NCI-H2081 (cell line): Measurements from ENCODE around the gene NCOA1.
"Not testable (repeated sequence)": the region's sequence is repeated elsewhere in the genome, so short reads cannot be mapped to it uniquely, and the experiment has no call there.

ENCODE experiments used
- DNase-seq, 2 experiments: peaks; one replicate each; lab custom pipeline; 2025; lab: John Stamatoyannopoulos, UW

The NCOA1 gene

DNA sequence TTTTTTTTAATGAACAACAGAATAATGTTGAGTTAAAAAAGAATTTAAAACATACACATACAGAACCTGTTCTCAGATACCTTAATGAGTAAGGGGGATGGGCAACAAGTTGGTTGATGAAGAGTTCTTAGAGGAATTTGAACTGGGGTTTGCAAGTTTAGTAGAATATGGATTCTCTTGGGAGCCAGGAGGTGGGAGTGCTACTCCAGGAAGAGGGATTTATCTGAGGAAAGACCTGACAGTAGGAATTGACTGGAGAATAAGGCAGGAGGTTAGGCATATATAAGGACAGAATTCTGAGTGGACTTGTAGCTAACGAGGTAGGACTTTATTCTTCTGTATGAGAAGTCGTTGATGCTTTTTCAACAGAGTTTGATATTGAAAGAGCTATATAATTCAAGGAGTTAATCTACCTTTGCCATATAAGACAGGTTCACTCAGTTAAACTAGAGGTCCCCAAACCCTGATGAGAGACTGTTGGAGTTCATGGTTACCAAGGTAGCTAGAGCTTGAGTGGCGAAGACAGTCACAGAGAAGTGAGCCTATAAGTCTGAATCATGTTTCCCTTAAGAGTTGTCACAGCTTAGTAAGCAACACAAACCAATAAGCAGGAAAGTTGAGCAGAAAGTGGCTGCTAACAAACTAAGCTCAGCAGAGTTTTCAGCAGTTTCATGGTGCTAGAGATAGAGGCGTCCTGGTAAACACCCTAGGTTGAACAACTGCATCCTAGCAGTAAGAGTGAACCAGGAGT, 88.2 kb downstream of the NCOA1 start:
- DNase-seq = no peak

DNA sequence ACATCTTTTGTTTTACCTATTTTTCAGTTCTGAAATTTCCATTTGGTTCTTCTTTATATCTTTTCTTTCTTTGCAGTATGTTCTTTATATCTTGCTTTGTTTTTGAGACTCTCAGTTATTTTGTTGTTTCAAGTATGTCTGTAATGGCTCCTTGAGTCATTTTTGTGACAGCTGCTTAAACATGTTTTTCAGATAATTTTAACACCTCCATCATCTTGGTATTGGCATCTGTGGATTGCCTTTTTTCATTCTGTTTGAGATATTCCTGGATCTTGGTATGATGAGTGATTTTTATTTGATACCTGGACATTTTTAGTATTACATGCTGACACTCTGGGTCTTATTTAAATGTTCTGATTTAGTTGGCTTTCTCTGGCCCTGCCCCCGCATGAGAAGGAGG, 89.5 kb downstream of the NCOA1 start:
- no peak for DNase-seq

DNA sequence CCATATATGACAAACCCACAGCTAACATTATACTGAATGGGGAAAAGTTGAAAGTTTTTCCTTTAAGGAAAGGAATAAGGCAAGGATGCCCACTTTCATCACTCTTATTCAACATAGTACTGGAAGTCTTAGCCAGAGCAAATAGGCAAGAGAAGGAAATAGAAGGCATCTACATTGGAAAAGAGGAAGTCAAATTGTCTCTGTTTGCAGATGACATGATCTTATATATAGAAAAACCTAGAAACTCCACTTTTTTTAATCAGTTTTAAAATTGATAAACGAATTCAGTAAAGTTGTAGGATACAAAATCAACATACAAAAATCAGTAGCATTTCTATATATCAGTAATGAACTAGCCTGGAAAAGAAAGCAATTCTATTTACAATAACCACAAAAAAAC, 90.9 kb downstream of the NCOA1 start:
- not testable (repeated sequence) for DNase-seq

DNA sequence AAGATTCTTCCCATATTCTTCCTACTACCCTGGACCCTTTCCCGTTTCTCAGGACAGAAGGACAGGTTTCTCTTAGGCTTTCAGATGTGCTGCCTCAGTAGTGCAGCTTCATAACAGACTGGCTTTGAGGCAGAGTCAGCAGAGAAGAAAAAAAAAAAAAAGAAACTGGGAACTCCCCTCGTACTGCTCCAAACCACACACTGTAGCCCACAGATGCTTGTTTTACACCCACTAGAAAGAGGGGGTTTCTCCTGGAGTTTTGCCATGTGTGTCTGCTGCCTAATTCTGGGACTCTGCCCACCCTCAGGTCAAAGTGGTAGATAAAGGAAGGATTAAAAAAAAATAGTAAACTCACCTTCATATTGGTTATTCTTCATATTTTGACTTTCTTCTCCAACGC, 95.9 kb downstream of the NCOA1 start:
- no peak for DNase-seq

- DNase-seq = no peak
Observed at GRCh38 chr2:24588294-24588693, 97.2 kb downstream of the NCOA1 start.

DNA sequence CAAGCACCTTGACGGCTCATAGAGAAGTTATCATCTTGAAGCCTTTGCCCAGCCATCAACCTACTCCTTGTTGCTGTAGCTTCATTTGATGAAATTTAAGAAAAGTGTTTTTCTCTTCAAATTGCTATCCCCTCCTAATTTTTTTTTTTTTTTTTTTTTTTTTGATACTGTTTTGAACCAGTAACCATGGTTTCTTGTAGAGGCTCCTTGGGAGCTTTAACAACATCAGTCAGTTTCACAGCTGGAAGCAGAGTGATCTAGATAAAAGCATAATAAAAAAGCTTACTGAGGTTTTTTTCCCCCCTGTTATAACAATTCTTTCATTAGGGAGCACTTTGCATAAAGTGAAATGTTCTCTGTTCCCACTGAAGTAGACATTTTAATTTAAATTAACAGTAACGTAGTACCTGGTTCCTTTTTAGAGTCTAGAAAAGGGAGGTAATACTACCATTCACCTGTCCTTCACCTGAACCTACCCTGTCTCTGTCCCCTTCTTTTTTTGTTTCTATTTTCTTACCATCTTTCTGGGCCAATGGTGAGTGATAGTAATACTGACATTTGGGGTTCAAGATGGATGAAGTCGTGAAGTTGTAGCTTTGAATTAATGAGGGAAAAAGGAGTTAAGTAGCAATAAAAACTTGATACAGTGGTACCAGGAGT, 101.5 kb downstream of the NCOA1 start:
- no peak for DNase-seq

- no peak for DNase-seq
Observed at GRCh38 chr2:24594283-24594682, 103.2 kb downstream of the NCOA1 start.

GRCh38 chr2:24597181-24597870, 106.3 kb downstream of the NCOA1 start:
- no peak for DNase-seq

DNA sequence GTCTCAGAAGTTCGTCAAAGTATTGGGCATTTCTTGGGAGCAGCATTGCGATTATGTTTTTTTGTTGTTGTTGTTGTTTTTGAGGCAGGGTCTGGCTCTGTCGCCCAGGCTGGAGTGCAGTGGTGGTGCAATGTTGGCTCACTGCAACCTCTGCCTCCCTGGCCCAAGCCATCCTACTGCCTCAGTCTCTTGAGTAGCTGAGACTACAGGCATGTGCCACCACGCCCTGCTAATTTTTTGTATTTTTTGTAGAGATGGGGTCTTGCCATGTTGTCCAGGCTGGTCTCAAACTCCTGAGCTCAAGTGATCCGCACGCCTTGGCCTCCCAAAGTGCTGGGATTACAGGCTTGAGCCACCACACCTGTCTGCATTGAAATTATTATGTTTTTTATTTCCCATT, 109.1 kb downstream of the NCOA1 start:
- not testable (repeated sequence) for DNase-seq

DNA sequence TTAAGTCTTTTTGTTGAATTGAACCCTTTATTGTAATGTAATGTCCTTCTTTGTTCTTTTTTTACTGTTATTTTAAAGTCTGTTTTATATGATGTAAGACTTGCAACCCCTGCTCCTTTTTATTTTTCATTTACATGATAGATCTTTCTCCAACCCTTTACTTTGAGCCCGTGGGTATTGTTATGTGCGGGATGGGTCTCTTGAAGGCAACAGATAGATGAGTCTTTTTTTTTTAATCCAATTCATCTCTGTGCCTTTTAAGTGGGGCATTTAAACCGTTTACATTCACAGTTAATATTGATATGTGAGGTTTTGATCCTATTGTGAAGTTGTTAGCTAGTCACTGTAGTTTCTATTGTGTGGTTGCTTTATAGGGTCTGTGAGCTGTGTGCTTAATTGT, 120.6 kb downstream of the NCOA1 start:
- DNase-seq = no peak

DNA sequence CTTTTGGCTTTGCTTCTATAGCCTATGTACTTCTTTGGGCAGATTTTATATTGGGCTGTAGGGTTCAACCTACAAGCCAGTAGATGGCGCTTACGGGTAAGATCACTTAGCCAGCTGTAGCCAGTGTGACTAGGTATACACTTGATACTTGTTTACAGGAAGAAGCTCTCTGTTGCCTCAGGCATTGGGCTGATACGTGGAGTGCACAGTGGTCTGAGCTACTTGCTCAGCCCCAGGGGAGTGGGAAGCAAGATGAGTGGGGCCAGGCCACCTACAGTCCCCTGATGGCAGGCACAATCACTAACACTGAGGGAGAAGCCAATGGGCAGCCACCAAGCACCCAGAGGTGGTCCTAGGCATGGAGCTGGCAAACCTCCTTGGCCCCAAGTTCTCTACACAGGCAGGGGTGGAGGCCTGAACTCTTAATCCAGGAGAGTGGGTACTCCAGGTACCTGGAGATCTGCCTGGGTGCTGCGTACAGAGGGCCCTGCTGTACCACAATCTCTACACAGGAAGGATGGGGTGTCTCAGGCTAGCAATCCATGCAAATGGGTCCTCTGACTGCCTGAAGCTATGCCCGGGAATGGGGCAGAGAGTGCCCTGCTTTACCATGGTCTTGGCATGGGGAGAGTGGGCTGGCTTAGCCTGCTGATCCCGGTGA, 122.2 kb downstream of the NCOA1 start:
- DNase-seq = peak; percentile 63 to 85

DNA sequence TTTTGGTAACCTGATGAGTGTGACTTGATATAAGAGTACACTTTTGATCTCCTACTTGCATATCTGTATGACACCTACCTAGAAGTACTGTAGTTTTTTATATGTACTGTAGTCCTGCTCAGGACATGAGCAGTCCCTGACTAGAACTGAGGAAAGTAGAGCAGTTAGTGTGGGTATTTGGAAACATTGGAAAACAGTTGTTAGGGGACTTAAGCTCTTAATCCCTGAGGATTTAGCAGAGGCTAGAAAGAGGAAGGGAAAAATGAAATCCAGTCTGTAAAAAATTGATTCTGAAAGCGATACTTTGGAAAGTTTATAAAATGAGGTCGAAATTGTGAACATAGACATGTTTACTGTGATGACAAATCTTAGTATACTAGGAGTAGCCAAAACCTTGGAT, 125.6 kb downstream of the NCOA1 start:
- DNase-seq = no peak

DNA sequence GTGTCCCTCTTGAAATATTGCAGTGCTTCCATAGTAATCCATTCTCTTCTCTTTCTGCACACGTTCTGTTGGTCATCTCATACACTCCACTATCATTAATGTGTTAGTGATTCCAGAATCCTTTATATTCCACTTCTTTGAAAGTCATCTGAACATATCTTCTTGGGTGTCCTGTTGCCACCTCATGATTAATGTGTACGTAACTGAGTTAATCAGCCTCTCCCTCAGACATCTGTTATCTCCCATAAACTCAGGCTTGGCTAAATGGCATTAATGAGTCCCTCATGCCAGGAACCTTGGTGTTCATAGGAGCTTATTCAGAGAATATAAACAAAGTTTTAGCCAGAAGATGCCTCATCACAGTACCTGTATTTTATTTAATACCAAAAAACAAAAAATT, 126.4 kb downstream of the NCOA1 start:
- DNase-seq = no peak

- DNase-seq = no peak
Observed at GRCh38 chr2:24618144-24618543, 127.1 kb downstream of the NCOA1 start.

DNA sequence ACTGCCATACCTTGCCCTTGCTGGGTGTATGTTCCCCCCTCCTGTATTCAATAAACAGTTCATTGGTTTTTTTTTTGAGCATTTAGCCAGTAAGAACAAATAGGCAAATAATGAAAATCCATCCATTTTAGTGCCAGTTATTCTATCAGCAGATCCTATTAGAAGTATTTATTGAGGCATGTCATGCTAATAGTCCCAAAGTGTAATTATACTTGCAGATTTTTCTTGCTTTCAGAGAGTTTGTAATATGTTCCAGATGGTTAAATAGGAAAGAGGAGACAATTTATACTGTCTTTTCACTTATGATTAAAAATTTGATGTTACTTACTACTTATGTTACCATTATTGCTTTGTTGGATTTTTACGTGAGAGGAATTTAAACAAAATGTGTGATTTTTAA, 127.6 kb downstream of the NCOA1 start:
- no peak for DNase-seq

DNA sequence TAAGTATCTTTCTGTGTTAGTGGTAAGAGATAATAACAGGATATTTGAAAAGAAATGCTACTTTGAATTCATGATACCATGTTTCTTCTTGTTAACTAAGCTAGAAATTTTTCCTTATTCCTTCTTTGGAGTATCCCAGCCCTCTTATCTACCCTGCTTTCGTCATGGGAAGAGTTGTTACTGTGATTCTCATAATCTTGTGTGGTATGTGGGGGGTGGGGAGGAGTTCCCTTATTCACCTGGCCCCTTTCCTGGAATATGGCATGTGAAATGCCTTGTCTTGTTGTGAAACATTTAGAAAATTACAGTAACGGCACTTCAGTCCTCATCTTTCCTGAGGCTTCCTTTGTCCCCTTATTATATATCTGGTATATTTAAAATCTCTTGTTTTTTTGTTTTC, 129.9 kb downstream of the NCOA1 start:
- DNase-seq = no peak

GRCh38 chr2:24621779-24622538, 130.9 kb downstream of the NCOA1 start:
- DNase-seq = no peak

DNA sequence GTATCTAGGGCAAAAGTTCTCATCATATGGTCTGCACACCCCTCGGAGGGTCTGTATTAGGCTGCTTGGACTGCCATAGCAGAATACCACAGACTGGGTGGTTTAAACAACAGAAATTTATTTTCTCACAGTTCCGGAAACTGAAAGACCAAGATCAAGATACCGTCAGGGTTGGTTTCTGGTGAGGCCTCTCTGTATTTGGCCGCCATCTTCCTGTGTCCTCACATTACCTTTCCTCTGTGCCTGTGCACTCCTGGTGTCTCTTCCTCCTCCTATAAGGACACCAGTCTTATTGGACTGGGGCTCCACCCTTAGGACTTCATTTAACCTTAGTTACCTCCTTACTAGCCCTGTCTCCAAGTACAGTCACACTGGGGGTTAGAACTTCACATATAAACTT, 132.5 kb downstream of the NCOA1 start:
- DNase-seq = no peak

DNA sequence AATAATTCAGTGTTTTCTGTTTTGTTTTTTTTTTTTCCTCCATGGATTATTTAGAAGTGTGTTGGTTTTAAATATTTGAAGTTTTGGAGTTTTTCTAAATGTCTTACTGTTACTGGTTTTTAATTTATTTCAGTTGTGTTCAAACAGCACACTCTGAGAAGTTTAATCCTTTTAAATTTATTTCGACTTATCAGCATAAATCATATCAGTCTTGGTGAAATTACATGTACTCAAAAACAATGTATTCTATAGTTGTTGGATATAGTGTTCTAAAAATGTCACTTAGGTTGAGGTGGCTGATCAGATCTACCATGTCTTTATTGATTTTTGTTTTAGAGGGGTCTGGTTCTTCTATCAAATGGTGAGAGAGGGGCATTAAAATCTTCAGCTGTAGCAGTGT, 134.7 kb downstream of the NCOA1 start:
- no peak for DNase-seq

GRCh38 chr2:24626131-24626530, 135.1 kb downstream of the NCOA1 start:
- peak in 1 of 2 experiments; percentile 24 for DNase-seq

DNA sequence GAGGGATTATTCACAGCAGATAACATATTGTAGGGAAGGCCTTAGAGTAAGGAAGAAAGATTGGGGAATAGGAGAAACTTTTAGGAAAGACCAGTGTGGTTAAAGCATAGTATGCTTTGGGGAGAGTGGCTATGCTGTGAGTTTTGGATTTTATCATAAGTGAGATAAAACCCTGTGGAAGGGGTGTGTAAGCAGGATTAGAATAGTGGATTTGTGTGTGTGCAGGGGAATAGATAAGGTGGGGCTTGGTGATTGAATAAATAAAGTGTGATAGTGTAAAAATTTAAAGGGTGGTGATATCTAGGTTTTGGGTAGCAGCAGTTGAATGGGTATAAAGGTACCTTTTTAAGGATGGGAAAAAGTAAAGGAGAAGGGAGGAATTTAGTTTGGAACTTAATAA, 137.7 kb downstream of the NCOA1 start:
- no peak for DNase-seq

DNA sequence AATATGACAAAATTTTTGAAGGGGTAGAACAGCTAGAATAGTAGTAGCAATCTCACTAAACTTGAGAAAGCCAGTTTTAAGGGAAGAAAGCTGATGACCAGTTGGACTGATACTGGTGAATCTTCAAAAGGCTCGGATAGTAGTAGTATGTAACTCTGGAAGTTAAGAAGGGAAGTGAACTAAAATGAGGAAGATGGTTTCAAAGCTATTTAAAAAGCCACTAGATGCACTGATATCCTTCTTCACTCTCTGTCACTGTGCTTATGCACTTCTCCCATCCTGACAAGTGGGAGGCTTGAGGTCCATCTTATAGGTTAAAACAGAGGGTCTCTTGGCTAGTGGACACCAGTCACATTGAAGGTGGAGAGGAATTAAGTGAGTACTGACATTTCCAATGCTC, 141.1 kb downstream of the NCOA1 start:
- DNase-seq = no peak
